ENCODE measurements around the gene CDH23.

DNA sequence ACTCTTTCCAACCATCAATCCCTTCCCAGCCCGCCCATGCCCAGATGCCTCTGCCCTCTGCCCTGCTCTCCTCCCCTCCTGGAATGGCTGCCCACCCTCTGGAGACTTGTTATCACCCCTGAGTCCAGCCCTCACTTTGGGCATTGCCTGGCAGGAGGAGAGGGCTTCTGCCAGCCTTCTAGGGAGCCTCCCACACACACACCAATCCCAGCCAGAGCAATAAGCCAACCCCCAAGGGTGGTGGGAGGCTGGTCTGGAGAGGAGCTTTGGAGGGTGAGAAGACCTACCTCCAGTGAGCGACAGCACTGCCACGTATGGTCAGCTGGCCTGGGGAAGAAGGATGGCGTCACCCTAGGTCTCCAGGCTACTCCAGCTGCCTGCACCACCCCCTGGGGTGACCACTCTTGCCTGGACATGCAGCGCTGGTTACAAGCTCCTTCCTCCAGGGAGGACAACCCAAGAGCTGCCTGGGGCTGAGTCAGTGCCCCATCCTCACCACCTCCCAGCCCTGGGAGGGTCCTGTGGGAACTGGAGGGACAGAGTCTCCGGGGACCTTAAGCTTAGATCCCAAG, 314.4 kb downstream of the CDH23 start:
- TF ChIP-seq LEF1 (IDR thresholded peaks at IDR 0.05; ENCODE audit: borderline replicate concordance) (no peak), NFRKB (IDR thresholded peaks at IDR 0.05) (no peak), PKNOX1 (IDR thresholded peaks at IDR 0.05) (no peak), SUZ12 (IDR thresholded peaks at IDR 0.05) (no peak)

Measured in HEK293T (cell line).